GM18951 (cell line): ENCODE data around the gene GNG12.

Experiments
- POLR2A ChIP-seq: IDR thresholded peaks from 4 replicates; pipeline ENCODE4 v1.6.1; 2011; ENCODE audit warnings: mild to moderate bottlenecking; ENCODE audit not compliant: insufficient read length, insufficient read depth; ENCODE audit errors: extremely low read depth
- in situ Hi-C: fragments of 300-500 bp; cut with MboI; formaldehyde crosslinking; loops from one replicate; pipeline ENCODE4 v1.12.0; 2022; ENCODE audit warnings: low sequenced_read_pairs, mixed read lengths, inconsistent platforms; ENCODE audit not compliant: unreplicated experiment

The GNG12 gene

GRCh38 chr1:67853704-67854103 lies 20.4 kb upstream of the GNG12 start:
- in situ Hi-C loops = no loop called here
- no peak for TF ChIP-seq POLR2A

GRCh38 chr1:67851800-67852199 lies 18.5 kb upstream of the GNG12 start:
- no peak for TF ChIP-seq POLR2A
- in situ Hi-C loops = no loop called here

- no peak for TF ChIP-seq POLR2A
Observed at GRCh38 chr1:67850611-67851075, 17.4 kb upstream of the GNG12 start.

GRCh38 chr1:67850151-67850551 lies 16.9 kb upstream of the GNG12 start:
- in situ Hi-C loops = no loop called here
- TF ChIP-seq POLR2A = no peak

More at GRCh38 chr1:67850611-67851075, 17.4 kb upstream of the GNG12 start:
- in situ Hi-C loops = no loop called here

GRCh38 chr1:67847466-67847865 lies 14.2 kb upstream of the GNG12 start:
- TF ChIP-seq POLR2A = no peak
- in situ Hi-C loops = no loop called here

- in situ Hi-C loops = no loop called here
- TF ChIP-seq POLR2A = no peak
Observed at GRCh38 chr1:67846538-67846937, 13.3 kb upstream of the GNG12 start.

GRCh38 chr1:67844988-67845387 lies 11.7 kb upstream of the GNG12 start:
- no peak for TF ChIP-seq POLR2A
- in situ Hi-C loops = no loop called here

- TF ChIP-seq POLR2A = no peak
- in situ Hi-C loops = no loop called here
Observed at GRCh38 chr1:67843746-67844145, 10.5 kb upstream of the GNG12 start.

- TF ChIP-seq POLR2A = no peak
- in situ Hi-C loops = no loop called here
Observed at GRCh38 chr1:67843331-67843730, 10.1 kb upstream of the GNG12 start.

- TF ChIP-seq POLR2A = no peak
- in situ Hi-C loops = no loop called here
Observed at GRCh38 chr1:67840449-67840848, 7.2 kb upstream of the GNG12 start.

- TF ChIP-seq POLR2A = no peak
- in situ Hi-C loops = no loop called here
Observed at GRCh38 chr1:67839826-67840225, 6.6 kb upstream of the GNG12 start.

GRCh38 chr1:67838180-67838910 lies 5.1 kb upstream of the GNG12 start:
- in situ Hi-C loops = no loop called here
- TF ChIP-seq POLR2A = no peak

- no peak for TF ChIP-seq POLR2A
- in situ Hi-C loops = no loop called here
Observed at GRCh38 chr1:67836769-67837168, 3.5 kb upstream of the GNG12 start.

- in situ Hi-C loops = no loop called here
- no peak for TF ChIP-seq POLR2A
Observed at GRCh38 chr1:67835663-67836452, 2.6 kb upstream of the GNG12 start.
